Progenitor cell of endocrine pancreas (in vitro differentiated cells): Measurements from ENCODE around the gene RGP1. TPM values are rescaled to one million over a fixed set of nuclear protein-coding genes. Genes with fewer than 3 reads are reported as not detected.

ENCODE experiments used
- DNase-seq: peaks from one replicate; pipeline ENCODE4 v3.0.0; 2021; ENCODE audit warnings: low spot score; ENCODE audit not compliant: unreplicated experiment
- H3K27ac Mint-ChIP-seq: 2 replicates; pipeline ENCODE4 v1.8.0; 2021; ENCODE audit warnings: mild to moderate bottlenecking, moderate library complexity, mixed read lengths
- H3K27me3 Mint-ChIP-seq: 2 replicates; pipeline ENCODE4 v1.8.0; 2021; ENCODE audit warnings: mixed read lengths
- H3K36me3 Mint-ChIP-seq: 2 replicates; pipeline ENCODE4 v1.8.0; 2022; ENCODE audit warnings: mixed read lengths; ENCODE audit not compliant: insufficient read depth
- H3K4me1 Mint-ChIP-seq: 2 replicates; pipeline ENCODE4 v1.8.0; 2021; ENCODE audit warnings: low read depth, mixed read lengths
- H3K4me3 Mint-ChIP-seq: 2 replicates; pipeline ENCODE4 v1.8.0; 2021; ENCODE audit warnings: low read depth, mild to moderate bottlenecking, moderate library complexity, mixed read lengths
- H3K9me3 Mint-ChIP-seq: 2 replicates; pipeline ENCODE4 v1.8.0; 2021; ENCODE audit warnings: low read depth, mixed read lengths
- total RNA-seq: library from RNA; stranded (reverse); gene quantifications from 2 replicates; pipeline ENCODE4 v1.2.1, GENCODE V29; 2021
- TF ChIP-seq, protein P1 (sequence below): fragments of 200-600 bp; sonication (generic); IDR thresholded peaks from one replicate; pipeline ENCODE4 v1.5.0; 2021; ENCODE audit warnings: antibody characterized with exemption, mild to moderate bottlenecking; ENCODE audit not compliant: unreplicated experiment

Gene RGP1
- total RNA-seq, 1 donor from 2014 or later, result 40.0 TPM

DNA sequence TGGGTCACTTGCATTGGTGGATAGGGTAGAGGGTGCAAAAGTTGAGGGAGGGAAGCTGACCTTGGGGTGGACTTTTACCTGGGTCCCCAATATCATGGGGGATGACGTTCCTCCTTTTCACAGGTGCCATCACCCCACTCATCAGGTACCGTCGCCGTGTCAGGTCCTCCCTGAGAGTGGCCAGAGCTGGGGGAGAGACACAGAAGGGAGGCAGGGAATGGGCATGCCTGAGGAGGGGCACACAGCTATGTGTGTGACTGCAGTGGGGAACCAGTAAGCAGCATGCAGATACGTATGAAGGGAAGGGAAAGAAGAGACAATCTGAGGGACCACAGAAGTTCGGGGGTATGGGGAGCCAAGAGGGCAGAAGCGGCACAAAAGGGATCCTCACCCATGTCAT lies 10.2 kb upstream of the RGP1 start:
- Mint-ChIP-seq H3K9me3 (no peaks in the 10 kb centered on the region), H3K4me3 (no peak overlapping the region), H3K27me3 (no peaks in the 10 kb centered on the region), H3K36me3 (peaks cover 30% of the 10 kb centered on the region), H3K4me1 (no peaks in the 10 kb centered on the region), H3K27ac (no peak overlapping the region)
- TF ChIP-seq, protein P1, sequence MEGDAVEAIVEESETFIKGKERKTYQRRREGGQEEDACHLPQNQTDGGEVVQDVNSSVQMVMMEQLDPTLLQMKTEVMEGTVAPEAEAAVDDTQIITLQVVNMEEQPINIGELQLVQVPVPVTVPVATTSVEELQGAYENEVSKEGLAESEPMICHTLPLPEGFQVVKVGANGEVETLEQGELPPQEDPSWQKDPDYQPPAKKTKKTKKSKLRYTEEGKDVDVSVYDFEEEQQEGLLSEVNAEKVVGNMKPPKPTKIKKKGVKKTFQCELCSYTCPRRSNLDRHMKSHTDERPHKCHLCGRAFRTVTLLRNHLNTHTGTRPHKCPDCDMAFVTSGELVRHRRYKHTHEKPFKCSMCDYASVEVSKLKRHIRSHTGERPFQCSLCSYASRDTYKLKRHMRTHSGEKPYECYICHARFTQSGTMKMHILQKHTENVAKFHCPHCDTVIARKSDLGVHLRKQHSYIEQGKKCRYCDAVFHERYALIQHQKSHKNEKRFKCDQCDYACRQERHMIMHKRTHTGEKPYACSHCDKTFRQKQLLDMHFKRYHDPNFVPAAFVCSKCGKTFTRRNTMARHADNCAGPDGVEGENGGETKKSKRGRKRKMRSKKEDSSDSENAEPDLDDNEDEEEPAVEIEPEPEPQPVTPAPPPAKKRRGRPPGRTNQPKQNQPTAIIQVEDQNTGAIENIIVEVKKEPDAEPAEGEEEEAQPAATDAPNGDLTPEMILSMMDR, result no peak
- DNase-seq, result no peak

DNA sequence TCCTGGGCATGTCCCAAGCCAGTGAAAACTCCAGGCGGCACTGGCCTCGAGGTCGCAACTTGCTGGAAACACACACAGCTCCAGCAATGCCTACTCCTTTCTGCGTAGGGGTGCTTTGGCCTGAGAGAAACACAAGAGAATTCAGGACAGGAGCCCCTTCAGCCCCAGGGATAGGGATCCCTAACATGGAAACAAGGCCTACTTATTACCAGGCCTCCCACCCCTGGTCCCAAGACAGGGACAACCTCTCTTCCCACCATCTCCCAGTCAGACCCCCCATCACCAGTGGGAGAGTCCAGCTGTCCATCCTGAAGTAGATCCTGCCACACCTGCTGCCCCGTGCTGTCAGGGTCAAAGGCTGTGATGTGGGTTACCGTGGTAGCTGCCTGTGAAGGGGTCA lies 8.8 kb upstream of the RGP1 start:
- Mint-ChIP-seq H3K9me3 (no peaks in the 10 kb centered on the region), H3K27me3 (no peaks in the 10 kb centered on the region), H3K36me3 (peaks cover 30% of the 10 kb centered on the region), H3K4me3 (no peak overlapping the region), H3K4me1 (no peaks in the 10 kb centered on the region), H3K27ac (no peak overlapping the region)
- TF ChIP-seq, protein P1, result no peak
- DNase-seq, result no peak

DNA sequence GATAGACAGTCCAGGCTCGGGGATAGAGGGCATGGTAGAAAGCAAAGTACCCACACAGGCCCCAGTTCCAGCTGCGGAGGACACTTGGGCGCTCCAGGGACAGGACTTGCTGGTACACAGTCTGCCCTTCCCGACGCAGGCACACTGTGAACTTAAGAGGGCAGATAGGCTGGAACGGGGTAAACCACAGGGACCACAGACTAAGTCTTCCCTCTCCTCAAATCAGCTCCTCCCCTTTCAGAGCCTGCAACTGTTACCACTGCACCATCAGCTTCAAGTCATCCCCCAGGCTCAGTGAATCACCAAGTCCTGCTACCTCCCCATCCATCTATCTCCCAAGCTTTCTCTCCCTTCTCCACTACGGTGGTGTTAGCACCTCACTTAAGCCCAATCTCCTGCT lies 7.3 kb upstream of the RGP1 start:
- Mint-ChIP-seq H3K4me1 (peaks cover 10% of the 10 kb centered on the region), H3K36me3 (peaks cover 31% of the 10 kb centered on the region), H3K9me3 (no peaks in the 10 kb centered on the region), H3K27me3 (no peaks in the 10 kb centered on the region), H3K4me3 (no peak overlapping the region), H3K27ac (peak overlapping the region; percentile 9)
- DNase-seq, result no peak
- TF ChIP-seq, protein P1, result no peak

DNA sequence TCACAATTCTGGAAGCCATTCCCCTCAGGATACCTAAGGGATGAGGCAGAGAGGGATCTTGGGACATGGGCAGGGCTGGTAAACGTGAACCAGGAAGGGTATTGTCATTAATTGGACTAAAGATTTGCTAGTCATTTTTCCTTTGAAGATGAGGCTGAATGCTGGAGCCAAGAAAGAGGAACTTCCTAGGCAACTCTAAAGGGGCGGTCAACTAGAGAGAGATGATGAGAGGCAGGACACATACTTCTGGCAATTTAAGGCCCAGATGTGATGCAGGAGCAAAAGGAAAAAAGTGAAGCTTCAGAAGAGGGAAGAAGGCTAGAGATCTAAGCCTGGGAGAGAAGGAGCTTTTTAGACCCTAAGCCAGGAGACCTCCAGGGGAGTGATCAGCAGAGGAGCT lies 5.6 kb upstream of the RGP1 start:
- H3K4me3 Mint-ChIP-seq, result no peak overlapping the region
- TF ChIP-seq, protein P1, result no peak
- DNase-seq, result no peak
- H3K36me3 Mint-ChIP-seq, result peaks cover 25% of the 10 kb centered on the region
- no peaks in the 10 kb centered on the region for H3K9me3 Mint-ChIP-seq
- H3K27ac Mint-ChIP-seq, result no peak overlapping the region
- H3K27me3 Mint-ChIP-seq, result no peaks in the 10 kb centered on the region
- peaks cover 26% of the 10 kb centered on the region for H3K4me1 Mint-ChIP-seq

DNA sequence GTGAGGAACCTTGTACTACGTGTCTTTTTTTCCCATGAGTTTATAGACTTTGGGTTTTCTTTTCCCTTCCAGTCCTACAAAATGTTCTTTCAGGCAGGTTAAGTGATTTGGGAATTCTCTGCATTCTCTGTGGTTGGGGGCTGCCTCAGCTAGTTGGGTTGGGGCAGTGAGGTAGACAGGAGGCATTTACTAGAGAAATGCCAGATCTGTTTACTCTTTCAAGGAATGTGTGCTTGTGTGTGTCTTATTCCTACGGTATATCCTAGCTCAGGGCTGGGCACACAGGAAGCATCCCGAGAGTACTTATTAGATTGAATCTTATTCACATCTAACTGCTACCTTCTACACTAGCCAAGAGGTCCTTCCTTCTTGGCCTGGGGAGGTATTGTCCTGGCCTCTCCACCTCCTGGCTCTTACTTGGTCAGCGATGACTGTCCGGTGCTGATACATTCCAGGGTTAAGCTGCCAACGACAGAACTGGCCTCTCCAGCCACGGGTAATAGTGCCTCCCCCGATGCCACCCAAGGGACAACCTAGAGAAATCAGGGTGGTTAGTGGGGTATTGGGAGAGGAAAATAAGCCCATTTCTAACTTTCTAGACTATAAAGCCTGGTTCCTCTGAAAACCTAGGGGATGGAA lies 5.1 kb upstream of the RGP1 start:
- DNase-seq, result no peak
- Mint-ChIP-seq H3K4me1 (peaks cover 26% of the 10 kb centered on the region), H3K27ac (no peak overlapping the region), H3K4me3 (no peak overlapping the region), H3K27me3 (no peaks in the 10 kb centered on the region), H3K36me3 (peaks cover 20% of the 10 kb centered on the region), H3K9me3 (no peaks in the 10 kb centered on the region)
- TF ChIP-seq, protein P1, result no peak
